Cortex of kidney (tissue), 1 donor: ENCODE measurements around the gene CEACAM1.
"Not testable (repeated sequence)": the region's sequence is repeated elsewhere in the genome, so short reads cannot be mapped to it uniquely, and the experiment has no call there.

ENCODE experiments used
- DNase-seq: peaks from one replicate; lab custom pipeline; 2025; lab: John Stamatoyannopoulos, UW

Gene CEACAM1

GRCh38 chr19:42548552-42548951 is 20.3 kb upstream of the CEACAM1 start:
- no peak for DNase-seq

- DNase-seq: no peak
Observed at GRCh38 chr19:42547929-42548328, 19.6 kb upstream of the CEACAM1 start.

- DNase-seq: no peak
Observed at GRCh38 chr19:42546831-42547500, 18.7 kb upstream of the CEACAM1 start.

- no peak for DNase-seq
Observed at GRCh38 chr19:42544146-42544545, 15.9 kb upstream of the CEACAM1 start.

- DNase-seq: no peak
Observed at GRCh38 chr19:42542791-42543190, 14.5 kb upstream of the CEACAM1 start.

GRCh38 chr19:42540071-42540553 is 11.8 kb upstream of the CEACAM1 start:
- DNase-seq: no peak

GRCh38 chr19:42538841-42539709 is 10.8 kb upstream of the CEACAM1 start:
- DNase-seq: no peak

- not testable (repeated sequence) for DNase-seq
Observed at GRCh38 chr19:42535276-42535675, 7.0 kb upstream of the CEACAM1 start.

- DNase-seq: no peak
Observed at GRCh38 chr19:42534391-42534790, 6.1 kb upstream of the CEACAM1 start.

GRCh38 chr19:42532891-42533290 is 4.6 kb upstream of the CEACAM1 start:
- no peak for DNase-seq

- no peak for DNase-seq
Observed at GRCh38 chr19:42531313-42531712, 3.0 kb upstream of the CEACAM1 start.

GRCh38 chr19:42529248-42529764 is 1.0 kb upstream of the CEACAM1 start:
- no peak for DNase-seq

GRCh38 chr19:42524943-42525342 is 3.3 kb downstream of the CEACAM1 start:
- DNase-seq: no peak

GRCh38 chr19:42524250-42524649 is 4.0 kb downstream of the CEACAM1 start:
- no peak for DNase-seq

GRCh38 chr19:42522262-42522661 is 6.0 kb downstream of the CEACAM1 start:
- not testable (repeated sequence) for DNase-seq

GRCh38 chr19:42521346-42522030 is 6.8 kb downstream of the CEACAM1 start:
- DNase-seq: no peak

- DNase-seq: no peak
Observed at GRCh38 chr19:42519108-42519507, 9.2 kb downstream of the CEACAM1 start.

GRCh38 chr19:42516771-42517170 is 11.5 kb downstream of the CEACAM1 start:
- DNase-seq: no peak

- no peak for DNase-seq
Observed at GRCh38 chr19:42515241-42515832, 12.9 kb downstream of the CEACAM1 start.

- no peak for DNase-seq
Observed at GRCh38 chr19:42514449-42514848, 13.8 kb downstream of the CEACAM1 start.

GRCh38 chr19:42512743-42513304 is 15.5 kb downstream of the CEACAM1 start:
- DNase-seq: no peak
